GM12892 (cell line): ENCODE measurements around the gene CFAP221.

Experiments
- DNase-seq: peaks from one replicate; pipeline ENCODE4 v3.0.0; 2011; ENCODE audit not compliant: insufficient read length
- FAIRE-seq: peaks from 2 replicates; lab custom pipeline; 2011; peaks lifted over from hg19 to GRCh38; lab: Jason Lieb, UNC
- POLR2A ChIP-seq: IDR thresholded peaks from 2 replicates; pipeline ENCODE4 v1.6.1; 2011; ENCODE audit warnings: low read depth, low read length, control low read depth
- POLR2AphosphoS5 ChIP-seq: IDR thresholded peaks from 2 replicates; pipeline ENCODE4 v1.6.1; 2011; ENCODE audit warnings: low read depth, low read length, control low read depth
- TAF1 ChIP-seq: IDR thresholded peaks from 2 replicates; pipeline ENCODE4 v1.6.1; 2011; ENCODE audit warnings: low read depth, mild to moderate bottlenecking, control low read depth, low read length, borderline replicate concordance

Gene CFAP221

GRCh38 chr2:119700866-119701265 lies 156.6 kb downstream of the CFAP221 start:
- TF ChIP-seq POLR2AphosphoS5 (no peak), POLR2A (no peak), TAF1 (no peak)
- DNase-seq (no peak), FAIRE-seq (no peak)

- no peak for DNase-seq
- no peak for FAIRE-seq
- TF ChIP-seq TAF1, result no peak
- TF ChIP-seq POLR2A, result no peak
- no peak for TF ChIP-seq POLR2AphosphoS5
Measured at GRCh38 chr2:119701352-119701751, 157.1 kb downstream of the CFAP221 start.

GRCh38 chr2:119702203-119702917 lies 158.1 kb downstream of the CFAP221 start:
- DNase-seq (no peak), FAIRE-seq (no peak)
- TF ChIP-seq TAF1 (no peak), POLR2AphosphoS5 (no peak), POLR2A (no peak)

- TF ChIP-seq POLR2AphosphoS5 (no peak), TAF1 (no peak), POLR2A (no peak)
- FAIRE-seq, result peak; percentile 67
- peak; percentile 73 for DNase-seq
Measured at GRCh38 chr2:119702918-119703401, 158.7 kb downstream of the CFAP221 start.

- no peak for TF ChIP-seq POLR2AphosphoS5
- TF ChIP-seq POLR2A, result no peak
- no peak for TF ChIP-seq TAF1
- no peak for FAIRE-seq
- DNase-seq, result no peak
Measured at GRCh38 chr2:119703526-119703925, 159.3 kb downstream of the CFAP221 start.

- DNase-seq, result no peak
- no peak for FAIRE-seq
- no peak for TF ChIP-seq POLR2A
- no peak for TF ChIP-seq TAF1
- no peak for TF ChIP-seq POLR2AphosphoS5
Measured at GRCh38 chr2:119704670-119705120, 160.4 kb downstream of the CFAP221 start.

- FAIRE-seq (no peak), DNase-seq (no peak)
- TF ChIP-seq POLR2A (no peak), POLR2AphosphoS5 (no peak), TAF1 (no peak)
Measured at GRCh38 chr2:119706221-119706620, 162.0 kb downstream of the CFAP221 start.
